Peyer's patch (tissue), 4 donors: Measurements from ENCODE around the gene CD96.

Experiments
- POLR2A ChIP-seq, 2 donors: fragments of 450-650 bp; IDR thresholded peaks; one replicate each; pipeline ENCODE4 v1.5.1; 2017; ENCODE audit warnings: antibody characterized with exemption in 2 of 2, mild to moderate bottlenecking in 2 of 2, moderate library complexity in 2 of 2
- TF ChIP-seq, protein P1 (sequence below), 6 experiments: fragments of 450-650 bp in 4 of 6; fragments of 200-600 bp in 2 of 6; sonication (generic) in 1 of 6; IDR thresholded peaks; one replicate each; pipeline ENCODE4 v1.5.1; 2017 to 2019; ENCODE audit warnings: antibody characterized with exemption in 6 of 6, mild to moderate bottlenecking in 3 of 6, moderate library complexity in 1 of 6

DNA sequence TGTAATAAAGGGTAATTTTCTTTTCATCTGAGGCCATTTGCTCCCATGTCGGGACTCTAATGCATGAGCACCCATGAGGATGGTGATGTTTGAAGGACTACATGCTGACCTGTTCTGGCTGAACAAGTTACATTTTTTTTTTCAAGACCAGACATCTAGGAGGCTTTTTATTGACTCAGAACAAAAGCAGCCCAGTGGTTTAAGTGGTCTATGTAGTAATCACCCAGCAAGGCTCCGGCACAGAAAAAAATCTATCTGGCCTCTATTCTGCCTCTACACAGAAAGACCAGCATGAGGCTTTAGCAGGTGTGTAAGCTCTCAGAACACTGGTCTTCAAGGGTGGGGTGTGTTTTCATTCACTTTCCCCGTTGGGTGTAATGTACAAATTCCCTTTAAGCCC, 148.2 kb downstream of the CD96 start:
- TF ChIP-seq, protein P1, sequence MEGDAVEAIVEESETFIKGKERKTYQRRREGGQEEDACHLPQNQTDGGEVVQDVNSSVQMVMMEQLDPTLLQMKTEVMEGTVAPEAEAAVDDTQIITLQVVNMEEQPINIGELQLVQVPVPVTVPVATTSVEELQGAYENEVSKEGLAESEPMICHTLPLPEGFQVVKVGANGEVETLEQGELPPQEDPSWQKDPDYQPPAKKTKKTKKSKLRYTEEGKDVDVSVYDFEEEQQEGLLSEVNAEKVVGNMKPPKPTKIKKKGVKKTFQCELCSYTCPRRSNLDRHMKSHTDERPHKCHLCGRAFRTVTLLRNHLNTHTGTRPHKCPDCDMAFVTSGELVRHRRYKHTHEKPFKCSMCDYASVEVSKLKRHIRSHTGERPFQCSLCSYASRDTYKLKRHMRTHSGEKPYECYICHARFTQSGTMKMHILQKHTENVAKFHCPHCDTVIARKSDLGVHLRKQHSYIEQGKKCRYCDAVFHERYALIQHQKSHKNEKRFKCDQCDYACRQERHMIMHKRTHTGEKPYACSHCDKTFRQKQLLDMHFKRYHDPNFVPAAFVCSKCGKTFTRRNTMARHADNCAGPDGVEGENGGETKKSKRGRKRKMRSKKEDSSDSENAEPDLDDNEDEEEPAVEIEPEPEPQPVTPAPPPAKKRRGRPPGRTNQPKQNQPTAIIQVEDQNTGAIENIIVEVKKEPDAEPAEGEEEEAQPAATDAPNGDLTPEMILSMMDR (IDR thresholded peaks at IDR 0.05) = no peak
- TF ChIP-seq POLR2A (IDR thresholded peaks at IDR 0.05) = no peak
